Neural cell (in vitro differentiated cells): ENCODE data around the gene FAM53B.

Experiments used
- EP300 ChIP-seq: fragments of 450-650 bp; conservative IDR thresholded peaks from 2 replicates; pipeline ENCODE4 v1.6.1; 2014; ENCODE audit warnings: antibody characterized with exemption, mild to moderate bottlenecking, moderate library complexity; ENCODE audit not compliant: poor library complexity, severe bottlenecking
- RAD21 ChIP-seq: fragments of 450-650 bp; conservative IDR thresholded peaks from 2 replicates; pipeline ENCODE4 v1.6.1; 2014; ENCODE audit warnings: antibody characterized with exemption, mild to moderate bottlenecking, moderate library complexity
- TAF1 ChIP-seq: IDR thresholded peaks from 2 replicates; pipeline ENCODE4 v1.6.1; 2012; ENCODE audit warnings: low read depth
- TF ChIP-seq, protein P1 (sequence below): fragments of 450-650 bp; IDR thresholded peaks from 2 replicates; pipeline ENCODE4 v1.5.1; 2014; ENCODE audit warnings: antibody characterized with exemption, mild to moderate bottlenecking, moderate library complexity; ENCODE audit not compliant: poor library complexity, severe bottlenecking

DNA sequence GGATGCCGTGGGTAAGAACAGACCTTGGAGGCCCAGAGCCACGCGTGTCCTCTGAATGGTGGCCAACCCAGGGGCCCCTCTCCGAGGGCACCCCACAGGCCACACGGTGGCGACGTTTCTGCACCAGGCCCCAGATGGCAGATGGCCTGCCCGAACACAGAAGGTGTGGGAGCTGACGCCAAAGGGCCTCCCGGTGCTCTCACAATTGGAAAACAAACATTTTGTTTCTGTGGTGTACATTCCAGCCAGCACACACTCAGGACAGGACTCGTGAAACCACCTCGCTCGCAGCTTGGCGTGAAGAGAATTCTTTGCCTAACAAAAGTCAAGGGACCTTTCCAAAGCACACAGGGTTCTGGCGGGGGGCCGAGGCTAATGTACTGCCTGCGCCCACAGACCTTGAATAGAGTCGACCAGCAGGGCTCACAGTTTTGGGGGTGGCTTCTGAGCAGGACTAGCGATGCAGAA, 112.1 kb downstream of the FAM53B start:
- TF ChIP-seq, protein P1, sequence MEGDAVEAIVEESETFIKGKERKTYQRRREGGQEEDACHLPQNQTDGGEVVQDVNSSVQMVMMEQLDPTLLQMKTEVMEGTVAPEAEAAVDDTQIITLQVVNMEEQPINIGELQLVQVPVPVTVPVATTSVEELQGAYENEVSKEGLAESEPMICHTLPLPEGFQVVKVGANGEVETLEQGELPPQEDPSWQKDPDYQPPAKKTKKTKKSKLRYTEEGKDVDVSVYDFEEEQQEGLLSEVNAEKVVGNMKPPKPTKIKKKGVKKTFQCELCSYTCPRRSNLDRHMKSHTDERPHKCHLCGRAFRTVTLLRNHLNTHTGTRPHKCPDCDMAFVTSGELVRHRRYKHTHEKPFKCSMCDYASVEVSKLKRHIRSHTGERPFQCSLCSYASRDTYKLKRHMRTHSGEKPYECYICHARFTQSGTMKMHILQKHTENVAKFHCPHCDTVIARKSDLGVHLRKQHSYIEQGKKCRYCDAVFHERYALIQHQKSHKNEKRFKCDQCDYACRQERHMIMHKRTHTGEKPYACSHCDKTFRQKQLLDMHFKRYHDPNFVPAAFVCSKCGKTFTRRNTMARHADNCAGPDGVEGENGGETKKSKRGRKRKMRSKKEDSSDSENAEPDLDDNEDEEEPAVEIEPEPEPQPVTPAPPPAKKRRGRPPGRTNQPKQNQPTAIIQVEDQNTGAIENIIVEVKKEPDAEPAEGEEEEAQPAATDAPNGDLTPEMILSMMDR = no peak
- TF ChIP-seq EP300 = no peak
- no peak for TF ChIP-seq RAD21
- no peak for TF ChIP-seq TAF1
